Measurements from ENCODE around the gene DENND1B.

GRCh38 chr1:197782722-197783360, 7.6 kb upstream of the DENND1B start:
- TF ChIP-seq CTCF (IDR thresholded peaks at IDR 0.05; ENCODE audit: low read length) (no peak), EZH2 (optimal IDR thresholded peaks at IDR 0.05; ENCODE audit: low read depth, low read length) (no peak), EZH2phosphoT487 (IDR thresholded peaks at IDR 0.05; ENCODE audit: low read length) (no peak)

All from MM.1S (cell line).